H1 (cell line): Measurements from ENCODE around the gene BPGM. TPM values are rescaled to one million over a fixed set of nuclear protein-coding genes. Genes with fewer than 3 reads are reported as not detected.
"Not testable (repeated sequence)": the region's sequence is repeated elsewhere in the genome, so short reads cannot be mapped to it uniquely, and the experiment has no call there.

Source experiments
- CTCF ChIA-PET: fragments of 300-600 bp; sonication (Branson Sonifier 250); formaldehyde crosslinking; loops from one replicate; lab custom pipeline; 2021; ENCODE audit not compliant: partially characterized antibody; lab: Charles Lee
- POLR2A ChIA-PET: fragments of 300-600 bp; sonication (Branson Sonifier 250); formaldehyde crosslinking; loops from one replicate; lab custom pipeline; 2021; ENCODE audit warnings: inconsistent platforms; ENCODE audit not compliant: partially characterized antibody; lab: Charles Lee
- DNase-seq, 2 experiments: peaks; one replicate each; pipeline versions ENCODE4 v3.0.0 to v3.0.0-alpha.2; 2010 to 2022; ENCODE audit warnings: low spot score in 2 of 2, low read depth in 1 of 2, mixed read lengths in 1 of 2
- FAIRE-seq: peaks from 2 replicates; lab custom pipeline; 2011; peaks lifted over from hg19 to GRCh38; lab: Jason Lieb, UNC
- H2AFZ ChIP-seq: 2 replicates; pipeline ENCODE4 v1.8.1; 2012; ENCODE audit warnings: low read length, inconsistent platforms
- H2AK5ac ChIP-seq: 2 replicates; pipeline ENCODE4 v1.6.1; 2013; ENCODE audit warnings: low read depth, low read length
- H2BK120ac ChIP-seq: replicated peaks from 2 replicates; pipeline ENCODE3; 2013; ENCODE audit warnings: low read depth, low read length, inconsistent platforms
- H2BK12ac ChIP-seq: 2 replicates; pipeline ENCODE4 v1.6.1; 2013; ENCODE audit warnings: low read depth, low read length
- H2BK15ac ChIP-seq: 2 replicates; pipeline ENCODE4 v1.6.1; 2013; ENCODE audit warnings: low read length
- H2BK20ac ChIP-seq: 2 replicates; pipeline ENCODE4 v1.6.1; 2013; ENCODE audit warnings: low read length
- H2BK5ac ChIP-seq: 2 replicates; pipeline ENCODE4 v1.6.1; 2013; ENCODE audit warnings: low read depth, low read length
- H3K14ac ChIP-seq: 2 replicates; pipeline ENCODE4 v1.6.1; 2013; ENCODE audit warnings: inconsistent platforms; ENCODE audit not compliant: insufficient read length
- H3K18ac ChIP-seq: 2 replicates; pipeline ENCODE4 v1.6.1; 2013; ENCODE audit warnings: low read length; ENCODE audit errors: extremely low read depth
- H3K23ac ChIP-seq: 2 replicates; pipeline ENCODE4 v1.6.1; 2013; ENCODE audit warnings: inconsistent platforms; ENCODE audit not compliant: insufficient read length
- H3K23me2 ChIP-seq: 2 replicates; pipeline ENCODE4 v1.6.1; 2013; ENCODE audit warnings: low read depth, low read length
- H3K27ac ChIP-seq: 2 replicates; pipeline ENCODE4 v1.6.1; 2011; ENCODE audit warnings: low read depth, low read length, inconsistent platforms
- H3K27me3 ChIP-seq, 4 experiments: replicated peaks in 1 of 4; 1 replicate in 1 of 4; 2 replicates in 3 of 4; pipeline versions ENCODE4 v1.6.1 to v1.8.1; 2011 to 2013; ENCODE audit warnings: low read length in 3 of 4, mild to moderate bottlenecking in 3 of 4, inconsistent platforms in 2 of 4, mixed read lengths in 2 of 4, moderate library complexity in 1 of 4; ENCODE audit not compliant: control insufficient read depth in 3 of 4, insufficient read depth in 3 of 4; ENCODE audit errors: extremely low read depth in 1 of 4
- H3K36me3 ChIP-seq, 4 experiments: 2 replicates each; pipeline versions ENCODE4 v1.6.1 to v1.8.1; 2011 to 2013; ENCODE audit warnings: mild to moderate bottlenecking in 4 of 4, low read length in 3 of 4, moderate library complexity in 2 of 4, control low read depth in 1 of 4, inconsistent platforms in 1 of 4; ENCODE audit not compliant: insufficient read depth in 4 of 4, control insufficient read depth in 2 of 4
- H3K4ac ChIP-seq: replicated peaks from 2 replicates; pipeline ENCODE3; 2013; ENCODE audit warnings: low read length, low read depth, mixed read lengths, inconsistent platforms; ENCODE audit not compliant: insufficient read length
- H3K4me1 ChIP-seq, 4 experiments: replicated peaks in 1 of 4; 1 replicate in 1 of 4; 2 replicates in 3 of 4; pipeline versions ENCODE4 v1.6.1 to v1.8.1; 2011 to 2013; ENCODE audit warnings: low read length in 3 of 4, inconsistent platforms in 2 of 4, mixed read lengths in 1 of 4; ENCODE audit not compliant: insufficient read depth in 4 of 4, control insufficient read depth in 3 of 4
- H3K4me2 ChIP-seq, 2 experiments: 2 replicates each; pipeline versions ENCODE4 v1.6.1 to v1.8.1; 2011 to 2013; ENCODE audit warnings: low read depth in 2 of 2, low read length in 2 of 2, control low read depth in 1 of 2, inconsistent platforms in 1 of 2, mild to moderate bottlenecking in 1 of 2; ENCODE audit not compliant: insufficient read depth in 1 of 2
- H3K4me3 ChIP-seq, 4 experiments: fragments of 200-600, 300-600 bp in 1 of 4; sonication (generic), shearing (Covaris generic), sonication (Bioruptor Twin) in 1 of 4; 2 replicates each; pipeline versions ENCODE4 v1.5.1 to v1.8.1; 2011 to 2016; ENCODE audit warnings: low read length in 4 of 4, low read depth in 3 of 4, control low read depth in 2 of 4, inconsistent platforms in 2 of 4, mild to moderate bottlenecking in 2 of 4, mixed read lengths in 1 of 4, moderate library complexity in 1 of 4; ENCODE audit not compliant: insufficient read depth in 2 of 4; ENCODE audit errors: extremely low read depth in 1 of 4
- H3K56ac ChIP-seq: replicated peaks from 2 replicates; pipeline ENCODE3; 2013; ENCODE audit warnings: low read depth, mild to moderate bottlenecking, mixed read lengths, low read length, inconsistent platforms; ENCODE audit not compliant: insufficient read length
- H3K79me1 ChIP-seq: 2 replicates; pipeline ENCODE4 v1.6.1; 2013; ENCODE audit warnings: low read depth, low read length, control low read depth
- H3K79me2 ChIP-seq, 2 experiments: 2 replicates each; pipeline versions ENCODE4 v1.6.1 to v1.8.1; 2012 to 2013; ENCODE audit warnings: low read length in 2 of 2, mild to moderate bottlenecking in 2 of 2, inconsistent platforms in 1 of 2; ENCODE audit not compliant: insufficient read depth in 2 of 2, control insufficient read depth in 1 of 2
- H3K9ac ChIP-seq, 4 experiments: replicated peaks in 1 of 4; 1 replicate in 1 of 4; 2 replicates in 3 of 4; pipeline versions ENCODE4 v1.6.1 to v1.8.1; 2011 to 2013; ENCODE audit warnings: low read depth in 3 of 4, low read length in 3 of 4, control low read depth in 2 of 4, mild to moderate bottlenecking in 2 of 4, moderate library complexity in 2 of 4, inconsistent platforms in 1 of 4; ENCODE audit errors: extremely low read depth in 1 of 4
- H3K9me3 ChIP-seq, 2 experiments: 2 replicates each; pipeline versions ENCODE4 v1.6.1 to v1.8.1; 2012 to 2013; ENCODE audit warnings: mild to moderate bottlenecking in 2 of 2, moderate library complexity in 2 of 2, control low read depth in 1 of 2, inconsistent platforms in 1 of 2, low read depth in 1 of 2, low read length in 1 of 2, mixed read lengths in 1 of 2; ENCODE audit not compliant: insufficient read depth in 2 of 2
- H4K20me1 ChIP-seq, 2 experiments: replicated peaks in 1 of 2; 2 replicates each; pipeline versions ENCODE3 to v1.8.1; 2011 to 2013; ENCODE audit warnings: inconsistent platforms in 2 of 2, low read length in 2 of 2, mild to moderate bottlenecking in 1 of 2; ENCODE audit not compliant: insufficient read depth in 2 of 2, control insufficient read depth in 1 of 2
- H4K5ac ChIP-seq: 2 replicates; pipeline ENCODE4 v1.6.1; 2013; ENCODE audit warnings: low read length, low read depth, mixed read lengths, inconsistent platforms; ENCODE audit not compliant: insufficient read length
- H4K8ac ChIP-seq: 2 replicates; pipeline ENCODE4 v1.8.0; 2013; ENCODE audit warnings: mild to moderate bottlenecking, moderate library complexity, low read length, inconsistent platforms; ENCODE audit not compliant: insufficient read depth; ENCODE audit errors: extremely low read depth
- H4K91ac ChIP-seq: replicated peaks from 2 replicates; pipeline ENCODE3; 2013; ENCODE audit warnings: low read length, mixed read lengths, inconsistent platforms; ENCODE audit not compliant: insufficient read length
- WGBS, 2 experiments: shearing (Covaris generic) in 1 of 2; methylation state at CpG; one replicate each; pipeline versions ENCODE4 v1.1.6 to v1.1.7; 2013 to 2015; ENCODE audit warnings: low lambda C conversion rate in 2 of 2, mixed read lengths in 2 of 2, inconsistent platforms in 1 of 2, low coverage in 1 of 2, missing lambda C conversion rate in 1 of 2; ENCODE audit not compliant: insufficient replicate concordance in 2 of 2, insufficient coverage in 1 of 2, insufficient read length in 1 of 2; ENCODE audit errors: extremely low coverage in 1 of 2, missing lambda C conversion rate in 1 of 2; 5-methylcytosine and 5-hydroxymethylcytosine counted together
- polyA plus RNA-seq, 7 experiments: library from polyadenylated mRNA; depleted of rRNA in 3 of 7; stranded (reverse) in 5 of 7; unstranded in 2 of 7; fragments of >200 nt in 5 of 7; fragments of 200-250 nt in 2 of 7; gene quantifications; 1 replicate in 5 of 7; 2 replicates in 1 of 7; 4 replicates in 1 of 7; pipeline versions ENCODE4 v1.2.1 to v1.2.3, GENCODE V29; 2011 to 2013; ENCODE audit warnings: missing spikeins in 2 of 7, mixed read lengths in 2 of 7
- total RNA-seq: library from RNA; stranded (reverse); fragmentation: NEBNext Ultra II Directional; extraction: Animal tissue kit (Norgen Biotek cat#: 25700); gene quantifications from 2 replicates; pipeline ENCODE4 v1.2.1, GENCODE V29; 2021

BPGM gene
- total and polyA plus RNA-seq, 2 of the 8 experiments (the other 6 are each of a cell fraction or from before 2014, with no cell fraction given): 9.7 to 15.3 TPM

GRCh38 chr7:134641981-134642380 is 4.7 kb upstream of the BPGM start:
- H3K18ac ChIP-seq, H3K27ac ChIP-seq, FAIRE-seq, H3K14ac ChIP-seq, H3K4ac ChIP-seq, H2AFZ ChIP-seq, H2AK5ac ChIP-seq, H3K79me1 ChIP-seq, H3K9ac ChIP-seq, H4K5ac ChIP-seq, H3K36me3 ChIP-seq, H3K79me2 ChIP-seq, H3K4me1 ChIP-seq, H2BK15ac ChIP-seq, H2BK120ac ChIP-seq, H4K20me1 ChIP-seq, POLR2A ChIA-PET, H2BK5ac ChIP-seq, H2BK20ac ChIP-seq, H3K23ac ChIP-seq, H3K56ac ChIP-seq, H4K91ac ChIP-seq, H4K8ac ChIP-seq, H3K4me3 ChIP-seq, H2BK12ac ChIP-seq, H3K4me2 ChIP-seq, H3K9me3 ChIP-seq, DNase-seq, H3K27me3 ChIP-seq, H3K23me2 ChIP-seq: not testable (repeated sequence)
- CTCF ChIA-PET: interaction anchor here (1.8 to 10.2 kb wide), 2 partner anchors 9 to 60 kb away, joined by 4 to 108 read pairs; no protein-coding TSS in a partner anchor
- 70% methylated on average over 4 of the region's 4 CpGs; no CpG with 5 or more reads in 1 of the 2 experiments for WGBS, 2 experiments
